ENCODE data around the gene SSBP4. TPM values are rescaled to one million over a fixed set of nuclear protein-coding genes. Genes with fewer than 3 reads are reported as not detected.

Gene SSBP4
- total and polyA plus RNA-seq, 2 experiments from 2014 or later: 44.4 to 52.0 TPM

DNA sequence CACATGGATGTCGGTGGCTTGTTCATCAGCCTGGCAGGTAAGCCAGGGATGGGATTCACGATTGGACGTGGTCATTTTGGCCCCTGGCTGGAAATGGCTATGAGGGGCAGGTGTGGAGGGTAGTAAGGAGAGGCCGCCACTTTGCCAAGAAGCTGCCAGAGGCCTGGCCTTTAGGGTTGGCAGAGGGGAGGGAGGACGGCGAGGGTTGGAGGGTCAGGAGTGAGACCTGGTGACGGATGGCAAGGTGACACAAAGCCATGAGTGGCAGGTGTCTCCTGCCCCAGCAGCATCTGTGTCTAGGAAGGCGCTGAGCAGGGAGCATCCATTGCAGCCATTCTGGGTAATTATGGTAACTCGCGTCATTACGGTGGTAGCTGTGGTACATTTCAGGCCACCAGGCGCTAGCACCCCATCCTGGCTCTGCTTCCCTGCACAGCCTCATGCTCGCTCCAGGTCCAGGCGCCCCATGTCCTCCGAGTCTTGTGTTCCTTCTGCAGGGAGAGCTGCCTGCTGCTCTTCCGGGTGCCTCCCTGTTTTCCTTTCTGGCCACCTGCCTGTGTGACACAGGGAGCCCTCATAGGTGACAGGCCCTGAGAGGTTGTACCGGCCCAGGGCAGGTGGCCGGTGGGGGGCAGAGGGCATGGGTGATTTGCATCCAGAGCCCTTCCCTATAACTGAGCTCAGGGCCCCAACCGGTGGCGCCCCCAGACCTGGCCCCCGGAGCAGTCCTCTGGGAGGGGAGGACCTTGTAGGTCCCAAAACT lies 4.2 kb downstream of the SSBP4 start (continued):
- TF ChIP-seq, protein P1, sequence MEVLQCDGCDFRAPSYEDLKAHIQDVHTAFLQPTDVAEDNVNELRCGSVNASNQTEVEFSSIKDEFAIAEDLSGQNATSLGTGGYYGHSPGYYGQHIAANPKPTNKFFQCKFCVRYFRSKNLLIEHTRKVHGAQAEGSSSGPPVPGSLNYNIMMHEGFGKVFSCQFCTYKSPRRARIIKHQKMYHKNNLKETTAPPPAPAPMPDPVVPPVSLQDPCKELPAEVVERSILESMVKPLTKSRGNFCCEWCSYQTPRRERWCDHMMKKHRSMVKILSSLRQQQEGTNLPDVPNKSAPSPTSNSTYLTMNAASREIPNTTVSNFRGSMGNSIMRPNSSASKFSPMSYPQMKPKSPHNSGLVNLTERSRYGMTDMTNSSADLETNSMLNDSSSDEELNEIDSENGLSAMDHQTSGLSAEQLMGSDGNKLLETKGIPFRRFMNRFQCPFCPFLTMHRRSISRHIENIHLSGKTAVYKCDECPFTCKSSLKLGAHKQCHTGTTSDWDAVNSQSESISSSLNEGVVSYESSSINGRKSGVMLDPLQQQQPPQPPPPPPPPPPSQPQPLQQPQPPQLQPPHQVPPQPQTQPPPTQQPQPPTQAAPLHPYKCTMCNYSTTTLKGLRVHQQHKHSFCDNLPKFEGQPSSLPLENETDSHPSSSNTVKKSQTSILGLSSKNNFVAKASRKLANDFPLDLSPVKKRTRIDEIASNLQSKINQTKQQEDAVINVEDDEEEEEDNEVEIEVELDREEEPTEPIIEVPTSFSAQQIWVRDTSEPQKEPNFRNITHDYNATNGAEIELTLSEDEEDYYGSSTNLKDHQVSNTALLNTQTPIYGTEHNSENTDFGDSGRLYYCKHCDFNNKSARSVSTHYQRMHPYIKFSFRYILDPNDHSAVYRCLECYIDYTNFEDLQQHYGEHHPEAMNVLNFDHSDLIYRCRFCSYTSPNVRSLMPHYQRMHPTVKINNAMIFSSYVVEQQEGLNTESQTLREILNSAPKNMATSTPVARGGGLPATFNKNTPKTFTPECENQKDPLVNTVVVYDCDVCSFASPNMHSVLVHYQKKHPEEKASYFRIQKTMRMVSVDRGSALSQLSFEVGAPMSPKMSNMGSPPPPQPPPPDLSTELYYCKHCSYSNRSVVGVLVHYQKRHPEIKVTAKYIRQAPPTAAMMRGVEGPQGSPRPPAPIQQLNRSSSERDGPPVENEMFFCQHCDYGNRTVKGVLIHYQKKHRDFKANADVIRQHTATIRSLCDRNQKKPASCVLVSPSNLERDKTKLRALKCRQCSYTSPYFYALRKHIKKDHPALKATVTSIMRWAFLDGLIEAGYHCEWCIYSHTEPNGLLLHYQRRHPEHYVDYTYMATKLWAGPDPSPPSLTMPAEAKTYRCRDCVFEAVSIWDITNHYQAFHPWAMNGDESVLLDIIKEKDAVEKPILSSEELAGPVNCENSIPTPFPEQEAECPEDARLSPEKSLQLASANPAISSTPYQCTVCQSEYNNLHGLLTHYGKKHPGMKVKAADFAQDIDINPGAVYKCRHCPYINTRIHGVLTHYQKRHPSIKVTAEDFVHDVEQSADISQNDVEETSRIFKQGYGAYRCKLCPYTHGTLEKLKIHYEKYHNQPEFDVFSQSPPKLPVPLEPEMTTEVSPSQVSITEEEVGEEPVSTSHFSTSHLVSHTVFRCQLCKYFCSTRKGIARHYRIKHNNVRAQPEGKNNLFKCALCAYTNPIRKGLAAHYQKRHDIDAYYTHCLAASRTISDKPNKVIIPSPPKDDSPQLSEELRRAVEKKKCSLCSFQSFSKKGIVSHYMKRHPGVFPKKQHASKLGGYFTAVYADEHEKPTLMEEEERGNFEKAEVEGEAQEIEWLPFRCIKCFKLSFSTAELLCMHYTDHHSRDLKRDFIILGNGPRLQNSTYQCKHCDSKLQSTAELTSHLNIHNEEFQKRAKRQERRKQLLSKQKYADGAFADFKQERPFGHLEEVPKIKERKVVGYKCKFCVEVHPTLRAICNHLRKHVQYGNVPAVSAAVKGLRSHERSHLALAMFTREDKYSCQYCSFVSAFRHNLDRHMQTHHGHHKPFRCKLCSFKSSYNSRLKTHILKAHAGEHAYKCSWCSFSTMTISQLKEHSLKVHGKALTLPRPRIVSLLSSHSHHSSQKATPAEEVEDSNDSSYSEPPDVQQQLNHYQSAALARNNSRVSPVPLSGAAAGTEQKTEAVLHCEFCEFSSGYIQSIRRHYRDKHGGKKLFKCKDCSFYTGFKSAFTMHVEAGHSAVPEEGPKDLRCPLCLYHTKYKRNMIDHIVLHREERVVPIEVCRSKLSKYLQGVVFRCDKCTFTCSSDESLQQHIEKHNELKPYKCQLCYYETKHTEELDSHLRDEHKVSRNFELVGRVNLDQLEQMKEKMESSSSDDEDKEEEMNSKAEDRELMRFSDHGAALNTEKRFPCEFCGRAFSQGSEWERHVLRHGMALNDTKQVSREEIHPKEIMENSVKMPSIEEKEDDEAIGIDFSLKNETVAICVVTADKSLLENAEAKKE (CRISPR knock-in tag; IDR thresholded peaks at IDR 0.05): no peak
- TF ChIP-seq EZH2 (IDR thresholded peaks at IDR 0.05; ENCODE audit: low read depth, unreplicated experiment) (no peak), NANOG (IDR thresholded peaks at IDR 0.05; ENCODE audit: borderline replicate concordance) (no peak)

DNA sequence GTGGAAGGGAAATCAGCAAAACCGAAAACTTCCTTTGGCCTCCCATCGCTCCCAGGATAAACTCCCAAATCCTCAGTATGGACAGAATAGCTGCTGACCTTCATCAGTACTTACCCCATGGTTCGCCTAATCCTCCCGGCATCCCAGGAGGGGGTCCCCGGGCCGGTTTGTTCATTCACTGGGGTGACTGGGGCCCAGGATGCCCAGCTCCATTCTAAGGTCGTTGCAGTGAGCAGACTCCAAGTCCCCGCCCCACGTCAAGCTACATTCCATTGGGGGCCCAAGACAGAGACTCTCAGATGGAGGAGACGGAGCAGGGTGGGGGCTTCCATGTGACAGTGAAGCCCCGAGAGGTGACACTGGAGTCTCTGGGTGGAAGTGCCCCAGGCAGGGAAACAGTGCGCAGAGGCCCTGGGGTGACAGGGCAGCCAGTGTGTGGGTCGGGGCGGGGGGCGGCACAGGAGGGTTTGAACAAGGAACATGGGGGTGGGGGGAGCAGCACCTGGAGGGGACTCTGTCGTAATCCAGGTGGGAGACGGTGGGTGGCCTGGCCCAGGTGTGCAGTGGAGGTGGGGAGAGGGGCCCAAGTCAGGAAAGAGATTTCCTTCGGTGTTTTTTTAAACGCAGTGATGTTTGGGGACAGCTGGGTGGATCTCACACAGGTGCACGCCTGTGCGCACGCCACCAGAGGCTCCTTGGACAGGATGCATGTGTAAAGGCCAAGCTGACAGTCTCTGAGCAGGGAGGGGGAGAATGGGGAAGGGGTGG lies 5.1 kb downstream of the SSBP4 start:
- H4K20me1 ChIP-seq (replicated peaks; ENCODE audit: insufficient read depth): peaks cover 6% of the 10 kb centered on the region; the same call in 1 of the 2 replicates
- Mint-ChIP-seq H3K27ac (no peak overlapping the region), H3K9me3 (no peaks in the 10 kb centered on the region), H3K4me1 (peaks cover 26% of the 10 kb centered on the region), H3K4me3 (peak overlapping the region; percentile 24; the same call in 1 of the 3 replicates), H3K27me3 (ENCODE audit: insufficient read depth, low read depth, poor library complexity) (peaks cover 24% of the 10 kb centered on the region), H3K36me3 (ENCODE audit: low read depth) (no peaks in the 10 kb centered on the region)
- H3K79me2 ChIP-seq (replicated peaks; ENCODE audit: insufficient read depth): no peaks in the 10 kb centered on the region
- no peak overlapping the region for H2AFZ ChIP-seq
- H3F3A ChIP-seq (replicated peaks; ENCODE audit: low read depth): no peaks in the 10 kb centered on the region; the same call in 1 of the 2 replicates
- H3K4me3 ChIP-seq: no peak overlapping the region
- no peak for ATAC-seq
- peak; percentile 33 for DNase-seq (ENCODE audit: low spot score)
- peaks cover 13% of the 10 kb centered on the region; the same call in 1 of the 2 replicates for H3K4me1 ChIP-seq (ENCODE audit: insufficient read depth)
- no peak overlapping the region for H3K27ac ChIP-seq (ENCODE audit: low read depth)
- no peaks in the 10 kb centered on the region for H3K9me2 ChIP-seq (ENCODE audit: insufficient read depth)
- peaks cover 20% of the 10 kb centered on the region for H3K27me3 ChIP-seq (ENCODE audit: insufficient read depth)
- H3K36me3 ChIP-seq (ENCODE audit: insufficient read depth): no peaks in the 10 kb centered on the region
- H3K4me2 ChIP-seq: no peak overlapping the region
- TF ChIP-seq POLR2AphosphoS5 (IDR thresholded peaks at IDR 0.05; ENCODE audit: low read depth) (no peak), EZH2 (IDR thresholded peaks at IDR 0.05; ENCODE audit: low read depth, unreplicated experiment) (no peak), ETS1 (IDR thresholded peaks at IDR 0.05) (no peak), ZNF331 (CRISPR knock-in tag; IDR thresholded peaks at IDR 0.05; ENCODE audit: low read depth) (no peak)
